ENCODE measurements around the gene IL20.
A peak's percentile ranks its signal among the peaks of the same experiment; 100 is the strongest.
"Not testable (repeated sequence)": the region's sequence is repeated elsewhere in the genome, so short reads cannot be mapped to it uniquely, and the experiment has no call there.

The IL20 gene

DNA sequence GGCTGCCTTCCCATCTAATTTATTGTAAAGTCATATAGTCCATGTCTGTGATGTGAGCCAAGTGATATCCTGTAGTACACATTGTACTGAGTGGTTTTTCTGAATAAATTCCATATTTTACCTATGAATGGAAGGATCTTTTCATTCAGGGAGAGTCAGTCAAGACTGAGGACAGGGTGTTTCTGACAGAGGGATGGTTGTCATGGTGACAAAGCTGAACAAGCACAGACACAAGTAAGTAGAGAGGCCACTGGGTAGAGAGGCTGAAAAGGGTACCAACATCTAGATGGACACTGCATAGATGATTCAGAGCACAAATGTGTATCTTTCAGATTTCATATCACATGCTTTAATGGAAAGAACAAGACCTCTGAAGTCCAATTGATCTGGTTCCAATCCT, 22.6 kb upstream of the IL20 start:
- DNase-seq (ENCODE audit: low read depth, low spot score) = no peak

DNA sequence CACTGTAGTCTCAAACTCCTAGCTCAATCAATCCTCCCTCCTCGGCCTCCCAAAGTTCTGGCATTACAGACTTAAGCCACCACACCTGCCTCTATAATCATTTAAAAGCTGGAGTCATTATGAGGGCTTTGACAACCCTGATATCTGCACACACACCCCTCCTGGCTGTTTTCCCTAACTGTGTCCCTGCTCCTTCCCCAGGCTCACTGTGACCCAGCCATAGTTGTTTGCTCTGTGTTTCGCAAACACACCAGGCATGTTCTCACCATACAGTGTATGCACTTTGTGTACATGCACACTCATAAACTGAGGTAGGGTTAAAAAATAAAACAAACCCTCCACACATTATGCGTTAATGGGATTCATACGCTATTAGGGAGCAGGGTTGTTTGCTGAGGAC, 21.8 kb upstream of the IL20 start:
- DNase-seq (ENCODE audit: low read depth, low spot score) = no peak

DNA sequence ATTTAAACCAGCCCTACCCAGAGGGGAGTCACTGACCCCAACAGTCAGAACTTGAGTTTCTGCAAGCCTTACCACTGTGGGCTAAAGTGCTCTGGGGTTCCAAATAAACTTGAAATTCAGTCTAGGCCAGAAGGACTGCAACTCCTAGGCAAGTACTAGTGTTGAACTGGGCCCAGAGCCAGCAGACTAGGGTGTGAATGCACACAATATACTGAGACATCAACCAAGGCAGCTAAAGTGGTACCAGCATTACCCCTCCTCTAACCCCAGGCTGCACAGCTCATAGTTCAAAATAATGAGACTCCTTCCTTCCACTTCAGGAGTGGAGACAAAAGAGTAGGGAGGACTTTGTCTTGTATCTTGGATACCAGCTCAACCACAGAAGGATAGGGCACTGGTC, 18.9 kb upstream of the IL20 start:
- no peak for DNase-seq (ENCODE audit: low read depth, low spot score)

DNA sequence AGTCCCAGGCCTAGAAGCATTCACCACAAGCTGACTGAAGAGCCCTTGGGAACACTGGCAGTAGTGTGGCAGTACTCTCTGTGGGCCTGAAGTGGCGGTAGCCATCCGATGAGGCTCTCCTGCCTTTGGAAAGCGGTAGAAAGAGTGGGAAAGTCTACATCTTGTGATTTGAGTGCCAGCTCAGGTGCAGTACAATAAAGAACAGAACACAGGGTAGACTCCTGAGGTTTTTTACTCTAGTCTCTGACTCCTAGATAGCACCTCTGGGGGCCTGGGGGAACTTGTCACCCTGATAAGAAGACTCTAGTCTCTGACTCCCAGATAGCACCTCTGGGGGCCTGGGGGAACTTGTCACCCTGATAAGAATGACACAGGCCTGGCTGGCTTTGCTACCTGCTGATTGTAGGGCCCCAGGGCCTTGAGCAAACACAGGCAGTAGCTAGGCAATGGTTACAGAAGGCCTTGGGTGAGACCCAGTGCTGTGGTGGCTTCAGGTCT, 18.0 kb upstream of the IL20 start:
- DNase-seq (ENCODE audit: low read depth, low spot score) = no peak

DNA sequence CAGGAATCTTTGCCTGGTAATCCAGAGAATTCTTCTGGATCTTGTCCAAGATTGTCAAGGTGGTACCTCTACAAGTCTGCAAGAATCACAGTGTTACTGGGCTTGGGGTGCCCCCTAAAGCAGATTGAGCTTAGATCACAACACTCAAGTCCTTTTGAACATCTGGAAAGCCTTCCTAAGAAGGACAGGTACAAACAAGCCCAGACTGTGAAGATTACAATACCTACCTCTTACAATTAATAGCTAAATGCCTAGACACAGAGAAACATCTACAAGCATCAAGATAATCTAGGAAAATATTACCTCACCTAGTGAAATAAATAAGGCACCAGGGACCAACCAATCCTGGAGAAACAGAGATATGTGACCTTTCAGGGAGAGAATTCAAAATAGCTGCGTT, 17.5 kb upstream of the IL20 start:
- DNase-seq (ENCODE audit: low read depth, low spot score) = no peak

DNA sequence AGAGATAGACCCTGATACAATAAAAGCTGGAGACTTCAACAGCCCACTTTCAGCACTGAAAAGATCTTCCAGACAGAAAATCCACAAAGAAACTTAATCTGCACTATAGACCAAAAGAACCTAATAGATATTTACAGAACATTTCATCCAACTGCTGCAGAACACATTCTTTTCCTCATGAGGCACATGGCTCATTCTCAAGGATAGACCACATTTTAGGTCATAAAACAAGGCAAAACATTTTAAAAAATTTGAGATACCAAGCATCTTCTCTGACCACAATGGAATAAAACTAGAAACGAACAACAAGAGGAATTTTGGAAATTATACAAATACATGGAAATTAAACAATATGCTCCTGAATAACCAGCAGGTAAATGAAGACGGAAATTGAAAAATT, 15.0 kb upstream of the IL20 start:
- no peak for DNase-seq (ENCODE audit: low read depth, low spot score)

DNA sequence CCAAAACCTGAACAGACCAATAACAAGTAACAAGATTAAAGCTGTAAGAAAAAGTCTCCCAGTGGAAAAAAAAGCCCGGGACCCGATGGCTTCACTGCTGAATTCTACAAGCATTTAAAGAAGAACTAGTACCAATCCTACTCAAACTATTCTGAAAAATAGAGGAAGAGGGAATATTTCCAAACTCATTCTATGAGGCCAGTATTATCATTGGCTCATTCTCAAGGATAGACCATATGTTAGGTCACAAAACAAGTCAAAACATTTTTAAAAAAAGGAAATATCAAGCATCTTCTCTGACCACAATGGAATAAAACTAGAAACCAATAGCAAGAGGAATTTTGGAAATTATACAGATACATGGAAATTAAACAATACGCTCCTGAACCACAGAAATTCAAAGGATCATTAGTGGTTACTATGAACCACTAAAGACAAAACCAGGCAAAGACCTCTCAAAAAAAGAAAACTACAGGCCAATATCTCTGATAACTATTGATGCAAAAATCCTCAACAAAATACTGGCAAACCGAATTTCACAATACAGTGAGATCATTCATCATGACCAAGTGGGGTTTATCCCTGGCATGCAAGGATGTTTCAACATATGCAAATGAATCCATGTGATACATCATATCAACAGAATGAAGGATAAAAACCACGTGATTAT, 13.9 kb upstream of the IL20 start:
- peak; percentile 4 for DNase-seq (ENCODE audit: low read depth, low spot score)

DNA sequence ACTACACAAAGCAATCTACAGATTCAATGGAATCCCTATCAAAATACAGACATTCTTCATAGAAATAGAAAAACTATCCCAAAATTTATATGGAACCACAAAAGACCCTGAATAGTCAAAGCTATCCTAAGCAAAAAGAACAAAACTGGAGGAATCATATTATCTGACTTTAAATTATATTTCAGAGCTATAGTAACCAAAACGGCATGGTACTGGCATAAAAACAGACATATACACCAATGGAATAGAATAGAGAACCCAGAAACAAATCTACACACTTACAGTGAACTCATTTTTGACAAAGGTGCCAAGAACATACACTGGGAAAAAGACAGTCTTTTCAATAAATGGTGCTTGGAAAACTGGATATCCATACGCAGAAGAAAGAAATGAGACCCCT, 12.8 kb upstream of the IL20 start:
- DNase-seq (ENCODE audit: low read depth, low spot score) = not testable (repeated sequence)

DNA sequence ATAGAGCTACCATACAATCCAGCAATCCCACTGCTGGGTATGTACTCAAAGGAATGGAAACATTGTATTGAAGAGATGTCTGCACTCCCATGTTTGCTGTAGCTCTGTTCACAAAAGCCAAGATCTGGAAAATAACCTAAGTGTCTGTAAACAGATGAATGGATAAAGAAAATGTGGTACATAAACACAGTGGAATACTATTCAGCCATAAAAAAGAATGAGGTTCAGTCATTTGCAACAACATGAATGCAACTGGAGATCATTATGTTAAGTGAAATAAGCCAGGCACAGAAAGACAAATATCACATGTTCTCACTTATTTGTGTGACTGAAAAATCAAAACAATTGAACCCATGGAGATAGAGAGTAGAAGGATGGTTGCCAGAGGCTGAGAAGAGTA, 11.7 kb upstream of the IL20 start:
- DNase-seq (ENCODE audit: low read depth, low spot score) = not testable (repeated sequence)

DNA sequence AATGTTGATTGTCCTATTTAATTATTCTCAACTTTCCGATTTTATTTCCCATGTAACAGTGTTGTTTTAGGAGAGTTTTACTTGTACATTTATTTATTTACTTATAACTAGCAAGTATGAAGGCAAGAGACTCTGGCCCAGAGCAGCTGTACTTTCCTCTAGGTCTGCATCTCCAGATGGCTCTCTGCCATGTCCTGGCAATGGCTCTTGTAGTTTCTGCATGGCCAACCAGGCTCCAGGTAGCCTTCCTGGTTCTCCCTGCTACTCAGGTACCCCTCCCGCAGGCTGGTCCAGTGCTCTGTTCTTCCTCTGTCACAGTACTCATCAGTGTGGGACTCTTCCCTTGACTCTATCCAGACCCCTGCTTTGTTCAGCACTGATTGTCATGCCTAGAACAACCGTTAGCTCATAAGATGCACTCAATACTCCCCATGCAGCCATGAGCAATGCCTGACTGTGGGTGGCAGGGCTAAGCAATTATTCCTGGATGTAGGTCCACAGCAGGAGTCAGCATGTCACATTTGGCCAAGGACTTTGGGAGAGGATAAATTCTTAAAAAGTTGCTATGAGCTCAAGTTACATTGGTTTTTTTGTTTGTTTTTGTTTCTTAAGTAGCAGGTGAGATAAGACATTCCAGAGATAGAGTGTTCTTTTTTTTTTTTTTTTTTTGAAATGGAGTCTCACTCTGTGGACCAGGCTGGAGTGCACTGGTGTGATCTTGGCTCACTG, 10.9 kb upstream of the IL20 start:
- DNase-seq (ENCODE audit: low read depth, low spot score) = peak; percentile 9

DNA sequence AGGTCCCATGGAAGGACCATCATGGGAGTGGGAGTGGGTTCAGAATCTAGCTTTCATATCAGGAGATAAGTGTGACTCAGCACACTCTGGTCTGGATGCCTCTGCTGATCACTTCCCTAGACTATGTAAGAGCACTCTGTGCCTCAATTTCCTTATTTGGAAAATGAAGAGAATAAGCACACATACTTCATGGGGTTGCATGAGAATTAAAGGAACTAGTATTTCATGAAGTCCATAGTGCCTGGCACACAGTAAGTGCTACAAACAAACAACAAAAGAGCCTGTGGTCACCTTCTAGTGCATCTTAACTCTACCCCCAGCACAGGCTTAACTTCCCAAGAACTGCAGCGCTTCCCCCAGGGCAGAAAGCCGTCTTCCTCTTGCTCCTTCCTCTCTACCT, 9.6 kb upstream of the IL20 start:
- DNase-seq (ENCODE audit: low read depth, low spot score) = no peak

DNA sequence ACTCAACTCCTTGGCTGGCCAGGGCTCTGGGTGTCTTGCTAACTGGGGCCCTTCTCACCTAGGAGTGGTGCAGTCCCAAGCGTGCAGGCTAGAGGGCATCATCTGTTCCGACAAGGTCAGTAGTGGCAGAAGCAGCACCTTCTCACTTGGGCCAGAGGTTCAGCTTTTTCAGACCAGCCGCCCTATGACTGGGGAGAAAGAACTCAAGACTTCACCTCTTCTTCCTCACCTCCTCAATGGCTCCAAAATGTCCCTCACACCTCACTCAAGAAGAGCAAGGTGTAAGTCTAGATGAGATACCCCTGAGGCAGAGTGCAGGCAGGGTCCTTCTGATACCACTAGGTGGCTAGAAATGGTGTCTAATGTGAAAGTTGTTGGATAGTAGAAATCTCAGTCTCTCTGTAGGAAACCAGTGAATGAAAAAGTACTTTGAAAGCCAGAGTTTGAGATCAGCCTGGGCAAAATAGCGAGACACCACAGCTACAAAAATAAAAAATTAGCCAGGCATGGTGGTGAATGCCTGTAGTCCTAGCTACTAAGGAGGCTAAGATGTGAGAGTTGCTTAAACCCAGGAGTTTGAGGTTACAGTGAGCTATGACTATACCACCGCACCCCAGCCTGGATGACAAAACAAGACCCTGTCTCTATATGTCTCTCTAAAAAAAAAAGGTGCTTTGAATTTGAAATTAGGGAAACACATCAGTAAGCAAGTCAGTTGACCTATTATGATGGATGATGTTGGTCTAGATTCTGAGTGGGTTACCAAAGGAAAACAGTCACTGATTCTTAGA, 8.6 kb upstream of the IL20 start:
- no peak for DNase-seq (ENCODE audit: low read depth, low spot score)

DNA sequence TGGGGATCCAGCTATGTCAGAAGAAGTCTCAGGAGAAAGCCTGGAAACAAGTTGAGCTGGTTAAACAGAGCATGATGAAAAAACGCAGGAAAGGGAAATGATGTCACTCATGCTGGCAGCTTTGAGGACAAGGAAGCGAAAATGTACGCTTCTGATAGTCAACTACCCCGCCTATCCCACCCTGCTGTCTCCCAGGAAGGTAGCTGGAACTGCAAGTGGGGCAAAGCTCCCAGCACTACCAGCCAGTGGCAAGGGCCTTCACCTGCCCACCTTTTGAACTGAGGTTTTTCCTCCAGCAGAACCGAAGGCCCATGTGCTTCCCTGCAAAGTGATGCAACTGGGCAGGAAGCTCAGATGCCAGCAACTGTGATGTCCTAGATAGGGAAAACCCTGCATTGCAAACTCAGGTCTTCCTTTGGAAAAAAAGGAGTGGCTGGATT, 6.3 kb upstream of the IL20 start:
- DNase-seq (ENCODE audit: low read depth, low spot score) = no peak

DNA sequence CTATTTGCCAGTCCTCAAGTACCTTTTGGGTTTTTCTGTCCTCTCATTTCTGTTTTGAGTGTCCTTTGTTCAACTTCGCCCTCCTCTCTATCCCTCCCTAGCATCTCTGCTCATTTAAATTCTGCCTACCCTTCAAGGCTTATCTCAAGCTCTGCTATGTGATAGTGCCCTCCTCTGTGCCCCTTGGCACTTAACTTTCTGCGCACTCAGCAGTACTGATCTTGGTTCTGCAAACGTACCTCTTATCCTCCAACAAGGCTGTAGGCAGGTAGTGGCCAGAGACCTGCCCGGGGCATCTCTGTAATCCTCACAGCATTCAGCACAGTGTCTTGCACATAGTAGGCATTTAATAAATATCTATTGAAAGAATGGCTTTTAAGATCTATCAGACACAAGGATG, 5.3 kb upstream of the IL20 start:
- no peak for DNase-seq (ENCODE audit: low read depth, low spot score)

DNA sequence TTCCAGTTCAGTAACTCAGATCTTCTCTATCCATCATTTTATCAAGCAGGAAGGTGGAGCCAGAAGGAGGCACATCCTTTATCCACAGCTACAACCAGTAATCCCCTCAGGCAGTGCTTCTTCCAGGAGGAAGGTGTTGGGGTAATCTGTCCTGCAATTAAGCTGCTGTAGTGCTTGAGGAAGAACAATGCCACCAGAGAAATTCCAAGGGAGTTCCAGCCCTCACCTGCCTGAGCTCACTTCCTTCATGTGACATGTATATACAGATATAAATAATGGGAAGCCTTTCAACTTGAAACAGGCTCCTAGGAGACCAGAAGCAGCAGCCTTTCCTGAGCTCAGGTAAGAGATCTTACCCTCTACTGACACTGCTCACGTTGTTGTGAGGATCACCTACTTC, 2.2 kb upstream of the IL20 start:
- no peak for DNase-seq (ENCODE audit: low read depth, low spot score)

DNA sequence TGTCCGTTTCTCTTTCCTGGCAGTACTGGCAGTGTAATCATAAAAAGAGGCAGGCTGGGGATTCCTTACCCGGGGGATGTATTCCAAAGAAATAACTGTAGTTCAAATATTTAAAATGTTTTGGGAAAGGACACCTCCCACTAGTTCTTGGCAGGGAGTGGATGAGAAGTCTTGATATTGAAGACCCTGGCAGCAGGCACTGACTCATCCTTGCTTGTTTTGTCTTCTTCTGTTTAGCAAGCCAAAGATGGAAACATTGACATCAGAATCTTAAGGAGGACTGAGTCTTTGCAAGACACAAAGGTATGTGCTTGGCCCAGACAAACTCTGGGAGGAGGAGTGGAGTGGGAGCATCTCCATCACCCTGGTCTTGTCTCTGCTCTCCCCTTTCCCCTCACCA, 639 bp downstream of the IL20 start:
- DNase-seq (ENCODE audit: low read depth, low spot score) = no peak

DNA sequence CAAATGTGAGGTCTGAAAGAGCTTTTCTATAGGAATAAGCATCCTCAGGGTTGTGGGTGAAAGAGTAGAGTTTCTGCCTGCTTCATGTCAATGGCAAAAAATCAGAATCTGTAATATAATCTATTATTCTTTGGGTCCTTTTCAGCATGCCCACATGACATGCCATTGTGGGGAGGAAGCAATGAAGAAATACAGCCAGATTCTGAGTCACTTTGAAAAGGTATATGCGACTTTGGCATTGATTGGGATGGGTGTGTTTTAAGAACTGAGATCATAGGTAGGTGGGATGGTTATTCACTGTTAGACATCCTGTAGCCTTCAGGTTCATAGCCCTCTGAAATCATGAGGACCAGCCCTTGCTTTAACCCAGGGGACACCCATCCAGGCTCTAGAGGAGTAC, 1.8 kb downstream of the IL20 start:
- no peak for DNase-seq (ENCODE audit: low read depth, low spot score)

DNA sequence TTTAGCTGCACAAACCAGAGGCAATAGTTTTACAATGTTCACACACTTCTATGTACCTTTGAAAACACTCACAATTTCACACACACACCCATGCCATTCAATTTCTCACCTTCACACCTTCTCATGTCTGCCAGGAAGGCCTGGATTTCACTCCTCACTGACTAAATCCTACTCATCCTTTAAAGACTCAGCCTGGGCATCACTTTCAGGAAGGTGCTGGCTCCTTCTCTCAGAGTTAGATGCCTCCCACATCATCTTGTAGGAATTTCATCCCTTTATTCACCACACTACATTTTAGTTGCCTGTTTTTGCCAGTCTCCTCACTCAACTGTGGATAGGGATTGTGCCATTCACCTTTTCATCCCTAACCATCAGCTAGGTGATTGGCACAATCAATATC, 2.3 kb downstream of the IL20 start:
- DNase-seq (ENCODE audit: low read depth, low spot score) = no peak

DNA sequence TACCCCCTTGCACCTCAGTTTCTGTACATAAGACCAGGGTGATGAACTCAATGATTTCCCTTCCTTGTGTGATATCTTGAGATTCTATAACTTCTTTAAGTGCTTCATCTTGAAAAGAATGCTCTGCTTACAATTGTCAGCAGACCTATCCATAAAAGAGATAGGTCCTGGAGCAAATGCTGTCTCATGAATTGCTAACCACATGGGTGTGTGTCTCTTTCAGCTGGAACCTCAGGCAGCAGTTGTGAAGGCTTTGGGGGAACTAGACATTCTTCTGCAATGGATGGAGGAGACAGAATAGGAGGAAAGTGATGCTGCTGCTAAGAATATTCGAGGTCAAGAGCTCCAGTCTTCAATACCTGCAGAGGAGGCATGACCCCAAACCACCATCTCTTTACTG, 2.8 kb downstream of the IL20 start:
- no peak for DNase-seq (ENCODE audit: low read depth, low spot score)

DNA sequence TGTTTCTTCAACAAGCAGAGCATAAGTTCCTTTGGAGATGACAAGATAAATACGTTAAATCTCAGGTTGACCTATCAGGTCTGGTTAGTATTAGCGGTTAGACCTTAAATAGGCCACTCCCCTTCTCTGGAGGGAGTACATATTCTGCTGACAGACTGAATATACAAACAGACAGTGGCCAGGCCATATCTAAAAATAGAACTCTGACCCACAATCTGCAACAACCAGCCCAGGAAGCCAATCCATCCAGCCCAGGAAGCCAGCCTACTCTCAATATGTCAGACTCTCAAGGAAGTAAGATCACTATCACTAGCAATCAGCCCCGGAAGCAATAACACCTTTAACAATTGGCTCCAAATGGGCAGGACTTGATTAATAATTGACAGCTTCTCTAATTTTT, 6.7 kb downstream of the IL20 start:
- DNase-seq (ENCODE audit: low read depth, low spot score) = no peak

DNA sequence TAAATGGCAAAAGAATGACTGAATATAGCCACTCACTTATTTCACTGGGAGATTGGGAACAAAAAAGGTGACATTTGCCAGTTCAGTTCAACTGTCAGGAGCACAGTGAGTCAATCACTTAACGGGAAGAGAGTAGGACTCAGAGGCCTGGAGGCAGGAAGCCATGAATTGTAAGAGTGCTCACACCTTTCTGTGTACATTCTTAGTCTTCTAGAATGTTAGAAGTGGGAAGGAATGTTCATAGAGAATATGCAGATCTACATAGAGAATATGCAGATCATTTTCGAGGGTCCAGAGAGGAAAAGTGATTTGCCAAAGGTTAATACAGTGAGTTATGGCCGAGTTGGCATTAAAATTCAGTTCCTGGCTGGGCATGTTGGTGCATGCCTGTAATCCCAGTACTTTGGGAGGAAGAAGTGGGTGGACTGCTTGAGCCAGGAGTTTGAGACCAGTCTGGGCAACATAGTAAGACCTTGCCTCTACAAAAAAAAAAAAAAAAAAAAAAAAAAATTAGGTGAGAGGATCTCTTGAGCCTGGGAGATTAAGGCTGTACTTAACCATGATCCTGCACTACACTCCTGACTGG, 8.3 kb downstream of the IL20 start:
- DNase-seq (ENCODE audit: low read depth, low spot score) = no peak

DNA sequence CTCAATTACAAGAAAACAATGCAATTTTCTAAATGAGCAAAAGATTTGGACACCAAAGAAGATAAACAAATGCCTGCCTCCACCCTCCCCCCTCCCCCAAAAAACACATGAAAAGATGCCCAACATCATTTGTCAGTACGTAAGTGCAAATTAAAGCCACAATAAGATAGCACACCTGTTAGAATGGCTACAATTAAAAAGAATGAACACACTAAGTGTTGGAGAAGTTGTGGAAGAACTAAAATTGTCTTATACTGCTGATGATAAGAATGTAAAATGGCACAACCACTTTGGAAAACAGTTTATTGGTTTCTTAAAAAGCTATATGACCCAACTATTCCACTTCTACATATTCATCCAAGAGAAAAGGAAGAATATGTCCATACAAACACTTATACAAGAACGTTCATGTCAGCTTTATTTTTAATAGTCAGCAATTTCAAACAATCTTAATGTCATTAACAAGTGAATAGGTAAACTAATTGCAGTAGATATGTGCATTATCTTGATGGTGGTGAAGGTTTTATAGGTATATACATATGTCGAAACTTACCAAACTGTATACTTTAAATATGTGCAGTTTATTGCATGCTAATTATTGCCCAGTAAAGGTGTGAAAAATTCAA, 10.4 kb downstream of the IL20 start:
- no peak for DNase-seq (ENCODE audit: low read depth, low spot score)

All from astrocyte of the hippocampus (primary cell).